Sigmoid colon (tissue), 4 donors: Measurements from ENCODE around the gene RAD51AP1.

Experiments used
- CTCF ChIP-seq, 4 experiments: fragments of 450-650 bp in 3 of 4; fragments of 200-600 bp in 1 of 4; IDR thresholded peaks; one replicate each; pipeline ENCODE4 v1.5.1; 2016 to 2019; ENCODE audit warnings: antibody characterized with exemption in 4 of 4, mild to moderate bottlenecking in 3 of 4, moderate library complexity in 2 of 4
- EP300 ChIP-seq, 4 donors: sonication (generic); formaldehyde crosslinking; IDR thresholded peaks; one replicate each; pipeline ENCODE4 v1.6.1; 2017; ENCODE audit warnings: antibody characterized with exemption in 4 of 4
- POLR2A ChIP-seq, 2 donors: fragments of 450-650 bp; IDR thresholded peaks; one replicate each; pipeline ENCODE4 v1.6.1; 2016; ENCODE audit warnings: antibody characterized with exemption in 2 of 2, mild to moderate bottlenecking in 2 of 2, moderate library complexity in 2 of 2
- POLR2AphosphoS5 ChIP-seq, 4 donors: sonication (generic); formaldehyde crosslinking; IDR thresholded peaks; one replicate each; pipeline ENCODE4 v1.6.1; 2017; ENCODE audit warnings: antibody characterized with exemption in 4 of 4

GRCh38 chr12:4538207-4539160, at the start of gene RAD51AP1:
- TF ChIP-seq CTCF (IDR thresholded peaks at IDR 0.05) (no peak), POLR2A (IDR thresholded peaks at IDR 0.05) (no peak), POLR2AphosphoS5 (IDR thresholded peaks at IDR 0.05) (peak; percentile 47 to 74 (median 71)), EP300 (IDR thresholded peaks at IDR 0.05) (peak in 1 of 4 donors; percentile 13)
